Caki2 (cell line): ENCODE results near the gene SKI. TPM values are rescaled to one million over a fixed set of nuclear protein-coding genes. Genes with fewer than 3 reads are reported as not detected.

Experiments
- DNase-seq: peaks from one replicate; pipeline ENCODE4 v3.0.0-alpha.2; 2015; ENCODE audit warnings: low read depth
- in situ Hi-C: cut with HindIII; loops from 2 replicates; pipeline ENCODE4 v1.10.0; 2016; ENCODE audit warnings: low sequenced_read_pairs, low pct_unique_long_range_greater_than_20kb, mixed read lengths
- total RNA-seq: library from RNA; depleted of rRNA; stranded (reverse); fragments of >200 nt; shearing (Covaris generic); gene quantifications from 2 replicates; pipeline ENCODE4 v1.2.3, GENCODE V29; 2014; ENCODE audit warnings: low replicate concordance; rRNA removed

Gene SKI
- total RNA-seq, 1 experiment from 2014 or later = 5.6 TPM

- in situ Hi-C loops = no loop called here
- no peak for DNase-seq
Measured at GRCh38 chr1:2356911-2357845, 129.1 kb downstream of the SKI start.

- DNase-seq = no peak
- in situ Hi-C loops = no loop called here
Measured at GRCh38 chr1:2358072-2358471, 130.0 kb downstream of the SKI start.

- DNase-seq = no peak
- in situ Hi-C loops = no loop called here
Measured at GRCh38 chr1:2358651-2359640, 130.8 kb downstream of the SKI start.

Other genes starting within 250 kb of the SKI start
- not detected in 2 replicates for gene CFAP74, start 224.5 kb upstream of the SKI start, total RNA-seq
- 0.74 TPM in 1 of 2 replicates, not detected in the other for gene GABRD, start 209.0 kb upstream of the SKI start, total RNA-seq
- 36.2 and 60.4 TPM in 2 replicates for gene PRKCZ, start 177.9 kb upstream of the SKI start, total RNA-seq
- gene FAAP20, start 33.5 kb upstream of the SKI start, total RNA-seq = 130 and 184 TPM in 2 replicates
- 10.3 and 20.3 TPM in 2 replicates for gene MORN1, start 163.2 kb downstream of the SKI start, total RNA-seq
- 55.7 and 105 TPM in 2 replicates for gene RER1, start 163.5 kb downstream of the SKI start, total RNA-seq
- gene PEX10, start 184.2 kb downstream of the SKI start, total RNA-seq = 67.4 and 71.9 TPM in 2 replicates
- gene PLCH2, start 248.0 kb downstream of the SKI start, total RNA-seq = 0.26 and 0.74 TPM in 2 replicates